HuH-7.5 (cell line): ENCODE data around the gene DTX3L.
"Not testable (repeated sequence)": the region's sequence is repeated elsewhere in the genome, so short reads cannot be mapped to it uniquely, and the experiment has no call there.

Experiments used
- DNase-seq: peaks from one replicate; pipeline ENCODE4 v3.0.0; 2011; ENCODE audit warnings: low spot score

The DTX3L gene

GRCh38 chr3:122562923-122563716, 1.0 kb upstream of the DTX3L start:
- no peak for DNase-seq

DNA sequence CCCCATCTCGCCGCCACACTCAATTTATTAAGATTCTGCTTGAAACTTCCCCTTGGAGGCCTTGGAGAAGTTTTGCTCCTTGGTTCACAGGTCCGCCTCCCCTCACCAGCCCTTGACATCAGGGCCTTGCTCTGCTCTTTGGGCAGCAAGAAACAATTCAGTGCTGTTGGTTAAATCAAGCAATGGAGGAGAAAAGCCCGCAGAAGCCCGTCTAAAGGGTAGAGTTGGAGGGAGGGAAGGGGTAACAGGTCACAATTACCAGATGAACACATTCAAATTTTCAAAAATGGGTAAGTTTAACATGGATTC, 467 bp upstream of the DTX3L start:
- peak; percentile 20 for DNase-seq

DNA sequence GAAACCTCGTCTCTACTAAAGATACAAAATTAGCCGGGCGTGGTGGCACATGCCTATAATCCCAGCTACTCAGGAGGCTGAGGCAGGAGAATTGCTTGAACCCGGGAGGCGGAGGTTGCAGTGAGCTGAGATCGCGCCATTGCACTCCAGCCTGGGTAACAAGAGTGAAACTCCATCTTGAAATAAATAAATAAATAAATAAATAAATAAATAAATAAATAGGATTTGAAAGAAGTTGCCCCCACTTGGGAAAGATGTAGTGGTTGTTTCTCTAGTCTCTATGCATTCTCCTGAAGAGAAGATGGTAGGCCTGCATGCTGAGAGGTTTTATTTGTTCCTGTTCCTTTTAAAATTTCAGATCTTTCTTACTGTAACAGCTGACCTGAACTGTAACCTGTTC, 4.0 kb downstream of the DTX3L start:
- DNase-seq: not testable (repeated sequence)

DNA sequence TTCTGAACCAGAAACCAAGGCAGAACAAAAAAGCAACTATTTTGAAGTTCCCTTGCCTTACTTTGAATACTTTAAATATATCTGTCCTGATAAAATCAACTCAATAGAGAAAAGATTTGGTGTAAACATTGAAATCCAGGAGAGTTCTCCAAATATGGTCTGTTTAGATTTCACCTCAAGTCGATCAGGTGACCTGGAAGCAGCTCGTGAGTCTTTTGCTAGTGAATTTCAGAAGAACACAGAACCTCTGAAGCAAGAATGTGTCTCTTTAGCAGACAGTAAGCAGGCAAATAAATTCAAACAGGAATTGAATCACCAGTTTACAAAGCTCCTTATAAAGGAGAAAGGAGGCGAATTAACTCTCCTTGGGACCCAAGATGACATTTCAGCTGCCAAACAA, 4.6 kb downstream of the DTX3L start:
- no peak for DNase-seq

GRCh38 chr3:122572940-122573412, 8.8 kb downstream of the DTX3L start:
- DNase-seq: peak; percentile 35

DNA sequence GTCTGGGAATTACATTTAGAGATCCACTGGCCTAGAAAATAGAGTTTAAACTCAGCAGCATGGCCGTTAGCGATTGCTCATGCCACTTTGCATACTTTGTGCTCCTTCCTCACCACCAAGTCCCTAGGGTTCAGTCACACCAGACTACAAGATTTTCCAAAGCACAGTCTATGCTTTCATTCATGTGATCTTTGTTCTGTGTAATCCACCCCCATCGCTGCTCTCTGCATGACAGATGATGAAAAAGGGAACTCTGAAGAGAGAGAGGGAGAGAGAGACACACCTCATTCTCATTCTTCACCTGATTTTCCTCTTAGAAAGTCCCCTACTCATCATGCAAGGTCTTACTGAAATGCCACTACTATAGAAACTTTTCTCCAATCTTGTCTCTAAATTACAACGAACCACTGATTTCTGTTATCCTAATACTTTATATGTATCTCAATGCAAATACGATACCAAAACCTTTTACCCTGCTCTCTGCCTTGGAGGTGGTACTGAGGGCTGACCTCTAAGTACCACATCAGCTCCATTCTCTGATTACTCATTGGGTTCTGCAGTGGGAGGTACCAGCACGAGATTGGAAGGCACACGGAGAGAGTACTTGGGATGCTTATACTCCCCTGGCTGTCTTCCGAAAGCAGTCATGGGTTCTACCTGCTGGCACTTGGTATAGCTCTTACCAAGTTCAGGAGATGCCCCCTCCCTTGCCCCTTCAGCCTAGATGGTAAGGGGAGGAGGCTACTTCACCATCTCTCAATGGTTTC, 12.2 kb downstream of the DTX3L start:
- DNase-seq: no peak

DNA sequence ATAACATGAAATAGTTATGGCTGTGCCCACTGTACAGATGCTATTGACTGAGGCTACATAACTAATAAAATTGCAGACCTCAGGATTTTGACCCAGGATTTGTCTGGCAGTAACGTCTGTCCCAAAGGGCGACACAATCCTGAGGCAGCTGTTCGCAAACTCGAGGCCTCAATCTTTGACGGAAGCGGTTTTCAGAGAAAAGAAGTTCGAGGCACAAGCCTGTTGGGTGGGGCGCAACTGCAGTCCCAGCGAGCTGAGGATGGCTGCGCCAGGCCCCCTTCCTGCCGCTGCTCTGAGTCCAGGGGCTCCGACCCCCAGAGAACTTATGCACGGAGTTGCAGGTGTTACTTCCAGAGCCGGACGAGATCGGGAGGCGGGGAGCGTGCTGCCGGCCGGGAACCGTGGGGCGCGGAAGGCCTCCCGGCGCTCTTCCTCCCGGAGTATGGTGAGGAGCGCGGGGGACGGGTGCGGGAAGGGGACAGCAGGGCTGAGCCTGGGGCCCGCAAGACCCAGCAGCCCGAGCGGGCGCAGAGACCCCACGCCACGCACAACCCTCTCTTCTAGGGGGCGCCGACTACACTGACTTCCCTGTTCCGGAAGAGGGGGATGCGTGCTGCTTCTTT, 13.4 kb downstream of the DTX3L start, which contains the start of gene PARP15:
Gene PARP15 (plus strand): TSS at position 242 of the 623 bp plus-strand sequence. CDS start 18 bp downstream, at position 260.
- no peak for DNase-seq

DNA sequence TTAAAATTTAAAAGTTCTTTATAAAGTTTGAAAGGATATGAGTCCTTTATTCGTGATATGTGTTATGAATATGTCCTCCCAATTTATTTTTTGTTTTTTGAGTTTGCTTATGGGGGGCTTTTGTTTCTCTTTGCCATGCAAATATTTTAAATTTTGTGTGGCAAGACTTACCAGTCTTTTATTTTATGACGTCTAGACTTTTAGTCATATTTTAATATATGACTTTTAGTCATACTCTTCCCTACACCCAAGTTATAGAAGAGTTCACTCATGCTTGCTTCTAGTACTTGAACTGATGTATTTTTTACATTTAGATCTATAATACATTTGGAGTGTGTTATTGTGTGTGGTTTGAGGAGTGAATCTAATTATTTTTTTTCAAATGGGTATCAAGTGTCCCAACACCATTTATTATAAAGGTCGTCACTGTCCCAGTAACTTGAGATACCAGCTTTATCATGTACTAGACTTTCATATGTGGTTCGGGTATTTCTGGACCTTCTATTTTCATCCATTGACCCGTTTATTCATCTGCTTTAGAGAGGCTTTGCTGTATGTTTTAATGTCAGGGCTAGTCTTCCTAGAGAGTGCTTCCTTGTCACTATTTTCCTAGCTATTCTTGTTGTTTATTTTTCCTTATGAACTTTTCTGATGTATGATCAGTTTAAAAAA, 14.1 kb downstream of the DTX3L start:
- no peak for DNase-seq

- no peak for DNase-seq
Measured at GRCh38 chr3:122580470-122580869, 16.3 kb downstream of the DTX3L start.

DNA sequence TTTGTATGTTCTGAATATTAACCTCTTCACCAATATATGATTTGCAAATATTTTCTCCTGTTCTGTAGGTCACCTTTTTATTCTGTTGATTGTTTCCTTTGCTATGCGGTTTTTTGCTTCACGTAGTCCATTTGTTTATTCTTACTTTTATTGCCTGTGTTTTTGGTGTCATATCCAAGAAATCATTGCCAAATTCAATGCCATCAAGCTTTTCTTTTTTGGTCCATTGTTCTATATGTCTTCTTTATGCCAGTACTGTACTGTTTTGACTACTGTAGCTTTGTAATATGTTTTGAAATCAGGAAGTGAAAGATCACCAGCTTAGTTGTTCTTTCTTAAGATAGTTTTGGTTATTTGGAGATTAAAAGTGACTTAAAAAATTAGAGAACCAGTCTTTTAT, 17.5 kb downstream of the DTX3L start:
- DNase-seq: no peak

DNA sequence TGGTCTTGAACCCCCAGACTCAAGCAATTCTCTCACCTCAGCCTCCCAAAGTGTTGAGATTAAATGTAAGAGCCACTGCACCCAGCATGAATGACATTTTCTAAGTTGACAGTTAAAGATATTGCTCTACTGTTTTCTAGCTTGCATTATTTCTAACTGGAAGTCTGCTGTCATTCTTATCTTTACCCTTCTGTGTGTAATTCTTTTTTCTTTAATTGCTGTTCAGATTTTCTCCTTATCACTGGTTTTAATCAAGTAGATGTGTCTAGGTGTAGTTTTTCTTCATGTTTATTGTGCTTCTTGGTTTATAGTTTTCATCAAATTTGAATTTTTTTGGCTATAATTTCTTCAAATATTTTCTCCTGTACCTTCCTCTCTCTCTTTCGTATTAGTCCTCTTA, 18.3 kb downstream of the DTX3L start:
- DNase-seq: no peak

- no peak for DNase-seq
Measured at GRCh38 chr3:122586098-122586497, 22.0 kb downstream of the DTX3L start.

GRCh38 chr3:122586773-122587485, 22.8 kb downstream of the DTX3L start:
- DNase-seq: no peak

DNA sequence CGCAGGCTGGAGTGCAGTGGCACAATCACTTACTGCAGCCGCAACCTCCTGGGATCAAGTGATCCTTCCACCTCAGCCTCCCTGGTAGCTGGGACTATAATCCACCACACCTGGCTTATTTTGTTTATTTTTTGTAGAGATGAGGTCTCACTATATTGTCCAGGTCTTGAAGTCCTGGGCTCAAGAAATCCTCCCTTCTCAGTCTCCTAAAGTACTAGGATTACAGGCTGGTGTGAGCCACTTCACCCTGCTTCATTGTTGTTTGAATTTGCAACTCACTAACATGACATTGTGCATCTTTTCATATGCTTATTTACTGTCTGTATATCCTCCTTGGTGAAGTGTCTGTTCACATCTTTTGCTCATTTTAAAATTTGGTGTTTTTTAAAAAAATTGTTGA, 23.4 kb downstream of the DTX3L start:
- DNase-seq: no peak

- DNase-seq: no peak
Measured at GRCh38 chr3:122589297-122589696, 25.2 kb downstream of the DTX3L start.

GRCh38 chr3:122590610-122591009, 26.5 kb downstream of the DTX3L start:
- no peak for DNase-seq

GRCh38 chr3:122594025-122594424, 29.9 kb downstream of the DTX3L start:
- no peak for DNase-seq

- DNase-seq: no peak
Measured at GRCh38 chr3:122598151-122598550, 34.0 kb downstream of the DTX3L start.

GRCh38 chr3:122598556-122598955, 34.4 kb downstream of the DTX3L start:
- no peak for DNase-seq

DNA sequence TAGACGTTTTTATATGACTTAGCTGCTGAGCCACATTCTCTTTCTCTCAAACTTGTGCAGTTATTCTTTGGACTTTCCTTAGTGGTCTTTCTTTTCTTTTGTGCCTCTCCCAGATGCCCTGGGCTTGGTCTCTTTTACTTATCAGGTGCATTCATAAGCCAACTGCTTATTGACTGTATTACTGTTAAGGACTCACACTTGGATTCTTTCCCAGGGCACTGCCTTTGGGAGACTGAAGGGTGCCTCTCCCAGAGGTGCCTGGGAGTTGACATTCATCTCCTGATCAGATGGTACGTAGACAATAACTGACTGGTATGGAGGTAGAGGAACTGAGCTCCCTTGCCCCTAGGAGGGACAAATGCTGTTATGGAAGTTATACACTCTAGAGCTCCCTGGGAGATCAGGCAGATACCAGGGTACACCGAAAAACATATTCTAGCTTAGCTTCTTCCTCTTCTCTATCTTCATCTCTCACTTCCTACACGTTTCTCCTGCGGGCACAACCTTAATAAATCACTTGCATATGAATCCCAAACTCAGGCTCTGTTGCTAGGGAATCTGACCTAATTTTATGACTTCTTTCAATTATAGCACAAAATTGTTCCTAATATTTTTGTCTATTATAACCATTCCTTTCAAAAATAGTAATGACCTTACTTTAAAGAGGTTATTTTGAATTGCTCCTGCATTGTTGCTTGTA, 38.0 kb downstream of the DTX3L start:
- no peak for DNase-seq

DNA sequence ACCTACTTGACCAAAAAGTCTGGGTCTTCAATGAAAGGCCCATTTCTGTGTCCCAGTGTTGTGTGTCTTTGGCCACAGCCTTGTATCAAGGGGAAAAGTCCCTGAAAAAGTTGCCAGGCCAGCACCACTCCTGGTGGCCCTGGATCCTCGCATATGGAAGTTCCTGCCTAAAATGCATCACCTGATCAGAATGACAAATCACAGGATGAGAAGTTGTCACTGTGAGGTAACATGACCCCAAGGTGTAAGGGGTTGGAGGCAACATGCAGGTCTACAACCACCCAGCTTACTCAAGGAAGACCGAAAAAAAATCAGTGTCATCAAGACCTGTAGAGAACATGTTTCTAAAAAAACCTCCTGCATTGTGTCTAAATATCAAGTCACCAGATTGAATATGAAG, 38.9 kb downstream of the DTX3L start:
- no peak for DNase-seq
